Endodermal cell (in vitro differentiated cells): ENCODE measurements around the gene PNKD. TPM values are rescaled to one million over a fixed set of nuclear protein-coding genes. Genes with fewer than 3 reads are reported as not detected.

Experiments
- DNase-seq: peaks from one replicate; pipeline ENCODE4 v3.0.0-alpha.2; 2017
- H3K27ac ChIP-seq: 2 replicates; pipeline ENCODE4 v1.5.1; 2013; ENCODE audit warnings: mild to moderate bottlenecking, low read depth, low read length, moderate library complexity
- H3K27me3 ChIP-seq: 2 replicates; pipeline ENCODE4 v1.6.1; 2013; ENCODE audit warnings: mild to moderate bottlenecking, low read length, moderate library complexity; ENCODE audit not compliant: insufficient read depth, control insufficient read depth, poor library complexity, severe bottlenecking
- H3K36me3 ChIP-seq: 2 replicates; pipeline ENCODE4 v1.7.0; 2013; ENCODE audit warnings: mild to moderate bottlenecking, low read length, moderate library complexity; ENCODE audit not compliant: control insufficient read depth, insufficient read depth
- H3K4me1 ChIP-seq: one replicate; pipeline ENCODE4 v1.7.0; 2013; ENCODE audit warnings: low read length; ENCODE audit not compliant: control insufficient read depth, insufficient read depth
- H3K4me3 ChIP-seq: 2 replicates; pipeline ENCODE4 v1.5.1; 2013; ENCODE audit warnings: mild to moderate bottlenecking, low read length, moderate library complexity
- H3K9ac ChIP-seq: 2 replicates; pipeline ENCODE4 v1.6.1; 2013; ENCODE audit warnings: mild to moderate bottlenecking, low read length, moderate library complexity; ENCODE audit not compliant: poor library complexity, severe bottlenecking; ENCODE audit errors: extremely low read depth
- H3K9me3 ChIP-seq: 2 replicates; pipeline ENCODE4 v1.6.1; 2013; ENCODE audit warnings: mild to moderate bottlenecking, low read length, moderate library complexity; ENCODE audit not compliant: control insufficient read depth
- H3K27ac Mint-ChIP-seq: 2 replicates; pipeline ENCODE4 v1.8.0; 2020; ENCODE audit warnings: mixed read lengths
- H3K27me3 Mint-ChIP-seq: 2 replicates; pipeline ENCODE4 v1.8.0; 2021; ENCODE audit warnings: mild to moderate bottlenecking, mixed read lengths; ENCODE audit not compliant: insufficient read depth
- H3K36me3 Mint-ChIP-seq: 2 replicates; pipeline ENCODE4 v1.8.0; 2020; ENCODE audit warnings: low read depth, mixed read lengths
- H3K4me1 Mint-ChIP-seq: 2 replicates; pipeline ENCODE4 v1.8.0; 2020; ENCODE audit warnings: mixed read lengths
- H3K4me3 Mint-ChIP-seq: 2 replicates; pipeline ENCODE4 v1.8.0; 2020; ENCODE audit warnings: mild to moderate bottlenecking, moderate library complexity, mixed read lengths
- H3K9me3 Mint-ChIP-seq: 2 replicates; pipeline ENCODE4 v1.8.0; 2020; ENCODE audit warnings: mild to moderate bottlenecking, mixed read lengths
- CTCF ChIP-seq: fragments of 200-600 bp; sonication (generic); conservative IDR thresholded peaks from 2 replicates; pipeline ENCODE4 v1.5.0; 2021; ENCODE audit warnings: antibody characterized with exemption, mild to moderate bottlenecking
- WGBS, 2 experiments: methylation state at CpG; one replicate each; pipeline versions ENCODE4 v1.1.5 to v1.1.7; 2013; ENCODE audit warnings: missing lambda C conversion rate in 2 of 2, mixed read lengths in 1 of 2; ENCODE audit not compliant: insufficient coverage in 1 of 2, insufficient read length in 1 of 2; 5-methylcytosine and 5-hydroxymethylcytosine counted together
- total RNA-seq, 2 donors: library from RNA; stranded (reverse); fragmentation: NEBNext Ultra II Directional in 1 of 2; extraction: Animal tissue kit (Norgen Biotek cat#: 25700) in 1 of 2; gene quantifications; 2 replicates in 1 of 2; 3 replicates in 1 of 2; pipeline ENCODE4 v1.2.1, GENCODE V29; 2021

The PNKD gene
- total RNA-seq, 2 donors from 2014 or later = 33.9 to 39.6 TPM

- Histone ChIP-seq H3K4me3 (no peak overlapping the region), H3K36me3 (no peaks in the 10 kb centered on the region), H3K27me3 (no peaks in the 10 kb centered on the region), H3K27ac (no peak overlapping the region), H3K9me3 (no peaks in the 10 kb centered on the region), H3K4me1 (peaks cover 17% of the 10 kb centered on the region), H3K9ac (no peak overlapping the region)
- 88 to 90% methylated on average over 7 of the region's 7 CpGs for WGBS, 2 experiments
- Mint-ChIP-seq H3K27me3 (no peaks in the 10 kb centered on the region), H3K4me3 (no peak overlapping the region), H3K27ac (peak overlapping the region; percentile 36), H3K9me3 (no peaks in the 10 kb centered on the region), H3K4me1 (peaks cover 56% of the 10 kb centered on the region), H3K36me3 (no peaks in the 10 kb centered on the region)
- no peak for TF ChIP-seq CTCF
- DNase-seq = no peak
Measured at GRCh38 chr2:218295029-218295428, 24.7 kb downstream of the PNKD start.

- WGBS, 2 experiments = 67 to 93% methylated on average over 1 of the region's 1 CpG
- TF ChIP-seq CTCF = no peak
- Histone ChIP-seq H3K9ac (no peak overlapping the region), H3K4me1 (peaks cover 7% of the 10 kb centered on the region), H3K27me3 (no peaks in the 10 kb centered on the region), H3K27ac (no peak overlapping the region), H3K4me3 (no peak overlapping the region), H3K9me3 (no peaks in the 10 kb centered on the region), H3K36me3 (no peaks in the 10 kb centered on the region)
- no peak overlapping the region for H3K27ac Mint-ChIP-seq
- H3K4me1 Mint-ChIP-seq = peaks cover 44% of the 10 kb centered on the region
- no peak overlapping the region for H3K4me3 Mint-ChIP-seq
- no peaks in the 10 kb centered on the region for H3K27me3 Mint-ChIP-seq
- no peak for DNase-seq
- H3K36me3 Mint-ChIP-seq = no peaks in the 10 kb centered on the region
- no peaks in the 10 kb centered on the region for H3K9me3 Mint-ChIP-seq
Measured at GRCh38 chr2:218296200-218296599, 25.9 kb downstream of the PNKD start.

GRCh38 chr2:218296847-218297246, 26.5 kb downstream of the PNKD start:
- no peaks in the 10 kb centered on the region for H3K9me3 Mint-ChIP-seq
- no peaks in the 10 kb centered on the region for H3K9me3 ChIP-seq
- H3K4me1 Mint-ChIP-seq = peaks cover 39% of the 10 kb centered on the region
- peaks cover 4% of the 10 kb centered on the region for H3K4me1 ChIP-seq
- no peak overlapping the region for H3K9ac ChIP-seq
- H3K27me3 ChIP-seq = no peaks in the 10 kb centered on the region
- H3K27ac Mint-ChIP-seq = no peak overlapping the region
- peak; percentile 53 for TF ChIP-seq CTCF
- no peak for DNase-seq
- no peaks in the 10 kb centered on the region for H3K27me3 Mint-ChIP-seq
- no peaks in the 10 kb centered on the region for H3K36me3 Mint-ChIP-seq
- H3K4me3 Mint-ChIP-seq = no peak overlapping the region
- 91 to 94% methylated on average over 6 to 7 of the region's 7 CpGs for WGBS, 2 experiments
- H3K27ac ChIP-seq = no peak overlapping the region
- H3K36me3 ChIP-seq = no peaks in the 10 kb centered on the region
- no peak overlapping the region for H3K4me3 ChIP-seq
